CD14-positive monocyte (primary cell): ENCODE measurements around the gene PHF12. TPM values are rescaled to one million over a fixed set of nuclear protein-coding genes. Genes with fewer than 3 reads are reported as not detected.

Source experiments
- DNase-seq, 3 donors: peaks; one replicate each; pipeline ENCODE4 v3.0.0-alpha.2; 2011 to 2022
- H2AFZ ChIP-seq: 2 replicates; pipeline ENCODE4 v1.6.0; 2012; ENCODE audit warnings: mild to moderate bottlenecking, low read depth, low read length, inconsistent platforms; ENCODE audit not compliant: insufficient read depth, poor library complexity, severe bottlenecking
- H3K27ac ChIP-seq, 2 donors: 1 replicate in 1 of 2; 2 replicates in 1 of 2; pipeline ENCODE4 v1.5.1; 2012 to 2013; ENCODE audit warnings: low read length in 2 of 2, control low read depth in 1 of 2, inconsistent platforms in 1 of 2, low read depth in 1 of 2, mild to moderate bottlenecking in 1 of 2
- H3K27me3 ChIP-seq, 2 donors: one replicate each; pipeline versions ENCODE4 v1.6.0 to v1.6.1; 2011 to 2013; ENCODE audit warnings: low read length in 2 of 2; ENCODE audit not compliant: control insufficient read depth in 2 of 2, insufficient read depth in 2 of 2
- H3K36me3 ChIP-seq, 2 donors: replicated peaks in 1 of 2; 1 replicate in 1 of 2; 2 replicates in 1 of 2; pipeline versions ENCODE4 v1.5.1 to v1.6.1; 2012 to 2013; ENCODE audit warnings: low read length in 2 of 2, control low read depth in 1 of 2, inconsistent platforms in 1 of 2, mild to moderate bottlenecking in 1 of 2; ENCODE audit not compliant: insufficient read depth in 2 of 2, control insufficient read depth in 1 of 2
- H3K4me1 ChIP-seq, 2 donors: 1 replicate in 1 of 2; 2 replicates in 1 of 2; pipeline versions ENCODE4 v1.5.1 to v1.6.1; 2012 to 2013; ENCODE audit warnings: low read length in 2 of 2, control low read depth in 1 of 2, inconsistent platforms in 1 of 2, mild to moderate bottlenecking in 1 of 2, moderate library complexity in 1 of 2; ENCODE audit not compliant: insufficient read depth in 2 of 2, control insufficient read depth in 1 of 2
- H3K4me2 ChIP-seq: replicated peaks from 2 replicates; pipeline ENCODE3; 2012; ENCODE audit warnings: low read length, moderate library complexity, mild to moderate bottlenecking; ENCODE audit not compliant: poor library complexity, severe bottlenecking; ENCODE audit errors: extremely low read depth
- H3K4me3 ChIP-seq, 3 experiments: fragments of 200-600 bp in 1 of 3; sonication (generic) in 1 of 3; replicated peaks in 1 of 3; 1 replicate in 2 of 3; 2 replicates in 1 of 3; pipeline ENCODE4 v1.5.1; 2011 to 2013; ENCODE audit warnings: low read length in 3 of 3, mild to moderate bottlenecking in 3 of 3, control low read depth in 2 of 3, low read depth in 2 of 3, inconsistent platforms in 1 of 3, moderate library complexity in 1 of 3
- H3K79me2 ChIP-seq: 2 replicates; pipeline ENCODE4 v1.6.0; 2012; ENCODE audit warnings: mild to moderate bottlenecking, control low read depth, inconsistent platforms, low read length, moderate library complexity; ENCODE audit not compliant: insufficient read depth
- H3K9ac ChIP-seq: 2 replicates; pipeline ENCODE4 v1.6.0; 2017; ENCODE audit warnings: low read length, mild to moderate bottlenecking; ENCODE audit not compliant: insufficient read depth, poor library complexity, severe bottlenecking
- H3K9me3 ChIP-seq, 2 donors: replicated peaks in 1 of 2; 1 replicate in 1 of 2; 2 replicates in 1 of 2; pipeline versions ENCODE4 v1.5.1 to v1.6.1; 2012 to 2013; ENCODE audit warnings: low read length in 2 of 2, control low read depth in 1 of 2; ENCODE audit not compliant: control insufficient read depth in 1 of 2, insufficient read depth in 1 of 2
- H4K20me1 ChIP-seq: 2 replicates; pipeline ENCODE4 v1.6.0; 2012; ENCODE audit warnings: mild to moderate bottlenecking, low read length, control low read depth, moderate library complexity; ENCODE audit not compliant: insufficient read depth
- H3K27ac Mint-ChIP-seq, 7 donors: one replicate each; pipeline ENCODE4 v1.8.0; 2020; ENCODE audit warnings: mild to moderate bottlenecking in 7 of 7, mixed read lengths in 7 of 7, moderate library complexity in 6 of 7, inconsistent platforms in 2 of 7
- H3K27me3 Mint-ChIP-seq, 3 donors: one replicate each; pipeline ENCODE4 v1.8.0; 2021 to 2022; ENCODE audit warnings: low read depth in 3 of 3, mild to moderate bottlenecking in 3 of 3, mixed read lengths in 3 of 3, moderate library complexity in 3 of 3, inconsistent platforms in 1 of 3
- H3K36me3 Mint-ChIP-seq, 2 donors: one replicate each; pipeline ENCODE4 v1.8.0; 2020; ENCODE audit warnings: mixed read lengths in 2 of 2, inconsistent platforms in 1 of 2, mild to moderate bottlenecking in 1 of 2
- H3K4me1 Mint-ChIP-seq: one replicate; pipeline ENCODE4 v1.8.0; 2020; ENCODE audit warnings: mild to moderate bottlenecking, mixed read lengths
- H3K4me3 Mint-ChIP-seq, 2 donors: one replicate each; pipeline ENCODE4 v1.8.0; 2020; ENCODE audit warnings: mild to moderate bottlenecking in 2 of 2, mixed read lengths in 2 of 2, moderate library complexity in 1 of 2
- H3K9me3 Mint-ChIP-seq, 7 donors: one replicate each; pipeline ENCODE4 v1.8.0; 2020 to 2022; ENCODE audit warnings: mixed read lengths in 7 of 7, mild to moderate bottlenecking in 6 of 7, moderate library complexity in 6 of 7, inconsistent platforms in 2 of 7
- WGBS: methylation state at CpG from one replicate; pipeline ENCODE4 v1.1.5; 2013; ENCODE audit warnings: missing lambda C conversion rate; ENCODE audit not compliant: insufficient coverage; 5-methylcytosine and 5-hydroxymethylcytosine counted together
- intact Hi-C, 2 donors: fragments of 100-400 bp; cut with micrococcal nuclease; formaldehyde crosslinking; loops; one replicate each; pipeline versions ENCODE4 v1.15.0 to v1.15.1; 2023
- polyA plus RNA-seq, 3 donors: library from polyadenylated mRNA; depleted of rRNA in 1 of 3; unstranded in 2 of 3; stranded (reverse) in 1 of 3; fragments of 300-500 nt in 2 of 3; fragments of >200 nt in 1 of 3; fragmentation: Illumina TruSeq in 2 of 3; gene quantifications; 1 replicate in 2 of 3; 2 replicates in 1 of 3; pipeline ENCODE4 v1.2.3, GENCODE V29; 2012 to 2021
- TF ChIP-seq, protein P1 (sequence below): fragments of 200-600 bp; IDR thresholded peaks from one replicate; pipeline ENCODE4 v1.8.0; 2022; ENCODE audit warnings: antibody characterized with exemption, mild to moderate bottlenecking

Gene PHF12
- polyA plus RNA-seq, 3 donors, result 1.4 to 62.5 (median 2.5) TPM

- Mint-ChIP-seq H3K4me3 (no peak overlapping the region), H3K4me1 (peaks cover 3% of the 10 kb centered on the region), H3K9me3 (no peaks in the 10 kb centered on the region), H3K27me3 (peaks cover 0 to 5% (median 2%) of the 10 kb centered on the region in 3 donors), H3K27ac (no peak overlapping the region), H3K36me3 (peaks cover 7% of the 10 kb centered on the region in 2 donors)
- DNase-seq, result no peak
- intact Hi-C loops, result no loop called here
- Histone ChIP-seq H3K27me3 (no peaks in the 10 kb centered on the region), H3K9me3 (no peaks in the 10 kb centered on the region), H3K4me1 (no peaks in the 10 kb centered on the region), H3K79me2 (no peaks in the 10 kb centered on the region), H3K4me3 (no peak overlapping the region), H3K27ac (no peak overlapping the region), H3K9ac (no peak overlapping the region), H3K4me2 (no peak overlapping the region), H3K36me3 (peaks cover 2 to 11% of the 10 kb centered on the region in 2 donors), H4K20me1 (peaks cover 1% of the 10 kb centered on the region), H2AFZ (no peak overlapping the region)
- WGBS, result no CpG with 5 or more reads among the region's 7 CpGs
- TF ChIP-seq, protein P1, sequence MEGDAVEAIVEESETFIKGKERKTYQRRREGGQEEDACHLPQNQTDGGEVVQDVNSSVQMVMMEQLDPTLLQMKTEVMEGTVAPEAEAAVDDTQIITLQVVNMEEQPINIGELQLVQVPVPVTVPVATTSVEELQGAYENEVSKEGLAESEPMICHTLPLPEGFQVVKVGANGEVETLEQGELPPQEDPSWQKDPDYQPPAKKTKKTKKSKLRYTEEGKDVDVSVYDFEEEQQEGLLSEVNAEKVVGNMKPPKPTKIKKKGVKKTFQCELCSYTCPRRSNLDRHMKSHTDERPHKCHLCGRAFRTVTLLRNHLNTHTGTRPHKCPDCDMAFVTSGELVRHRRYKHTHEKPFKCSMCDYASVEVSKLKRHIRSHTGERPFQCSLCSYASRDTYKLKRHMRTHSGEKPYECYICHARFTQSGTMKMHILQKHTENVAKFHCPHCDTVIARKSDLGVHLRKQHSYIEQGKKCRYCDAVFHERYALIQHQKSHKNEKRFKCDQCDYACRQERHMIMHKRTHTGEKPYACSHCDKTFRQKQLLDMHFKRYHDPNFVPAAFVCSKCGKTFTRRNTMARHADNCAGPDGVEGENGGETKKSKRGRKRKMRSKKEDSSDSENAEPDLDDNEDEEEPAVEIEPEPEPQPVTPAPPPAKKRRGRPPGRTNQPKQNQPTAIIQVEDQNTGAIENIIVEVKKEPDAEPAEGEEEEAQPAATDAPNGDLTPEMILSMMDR, result no peak
These were observed 77.5 kb downstream of the PHF12 start for GRCh38 chr17:28873839-28874238.

DNA sequence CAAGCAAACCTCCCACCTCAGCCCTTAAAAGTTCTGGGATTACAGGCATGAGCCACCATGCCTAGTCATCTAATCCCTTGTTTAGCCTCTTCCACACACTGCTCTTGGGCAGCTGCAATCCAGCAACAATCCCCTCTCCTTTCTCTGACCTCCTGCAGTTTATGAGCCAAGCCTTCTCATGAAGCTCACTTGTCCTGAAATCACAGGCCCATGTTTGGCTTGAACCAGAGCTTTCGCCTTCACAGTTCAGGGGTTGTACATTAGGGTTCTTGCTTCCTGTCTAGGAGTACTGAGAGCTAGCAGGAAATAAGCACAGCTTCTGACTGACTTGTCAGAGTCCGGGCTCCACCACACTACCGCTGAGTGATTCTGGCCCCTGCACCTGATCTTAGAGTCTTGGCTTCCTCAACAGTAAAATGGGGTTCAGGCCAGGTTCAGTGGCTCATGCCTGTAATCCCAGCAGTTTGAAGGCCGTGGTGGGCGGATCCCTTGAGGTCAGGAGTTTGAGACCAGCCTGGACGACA is 80.2 kb downstream of the PHF12 start:
- H3K9ac ChIP-seq, result no peak overlapping the region
- no peak for DNase-seq
- intact Hi-C loops, result no loop called here

More for the DNA sequence above, 80.2 kb downstream of the PHF12 start:
- H3K4me1 ChIP-seq, result peaks cover 0 to 1% of the 10 kb centered on the region in 2 donors
- H3K36me3 ChIP-seq, result no peaks in the 10 kb centered on the region
- peaks cover 0 to 5% (median 2%) of the 10 kb centered on the region in 3 donors for H3K27me3 Mint-ChIP-seq
- WGBS, result 26% methylated on average over 3 of the region's 6 CpGs
- no peak overlapping the region for H3K4me3 ChIP-seq
- H3K79me2 ChIP-seq, result no peaks in the 10 kb centered on the region
- H4K20me1 ChIP-seq, result no peaks in the 10 kb centered on the region
- peaks cover 4% of the 10 kb centered on the region for H3K4me1 Mint-ChIP-seq
- no peaks in the 10 kb centered on the region for H3K9me3 ChIP-seq
- TF ChIP-seq, protein P1, result no peak
- no peak overlapping the region for H2AFZ ChIP-seq
- no peaks in the 10 kb centered on the region for H3K9me3 Mint-ChIP-seq
- H3K27ac ChIP-seq, result no peak overlapping the region
- no peaks in the 10 kb centered on the region for H3K27me3 ChIP-seq
- peak overlapping the region in 1 of 7 donors; percentile 51 for H3K27ac Mint-ChIP-seq
- no peak overlapping the region for H3K4me2 ChIP-seq
- H3K36me3 Mint-ChIP-seq, result no peaks in the 10 kb centered on the region
- H3K4me3 Mint-ChIP-seq, result no peak overlapping the region
